Measurements from ENCODE around the gene RNF151. TPM values are rescaled to one million over a fixed set of nuclear protein-coding genes. Genes with fewer than 3 reads are reported as not detected.
A peak's percentile ranks its signal among the peaks of the same experiment; 100 is the strongest.

RNF151 gene
- total RNA-seq, 6 experiments from 2014 or later = not detected

DNA sequence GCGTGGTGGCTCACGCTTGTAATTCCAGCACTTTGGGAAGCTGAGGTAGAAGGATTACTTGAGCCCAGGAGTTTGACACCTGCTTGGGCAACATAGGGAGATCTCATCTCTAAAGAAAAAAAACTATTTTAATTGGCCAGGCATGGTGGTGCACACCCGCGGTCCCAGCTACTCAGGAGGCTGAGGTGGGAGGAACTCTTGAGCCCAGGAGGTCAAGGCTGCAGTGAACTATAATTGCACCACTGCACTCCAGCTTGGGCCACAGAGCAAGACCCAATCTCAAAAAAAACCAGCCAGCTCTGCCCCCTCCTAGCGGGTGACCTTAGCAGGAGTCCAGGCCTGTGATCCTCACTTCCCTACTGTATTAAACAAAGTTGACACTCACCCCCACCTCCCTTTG lies 42.6 kb upstream of the RNF151 start:
- Histone ChIP-seq H3K27me3 (no peaks in the 10 kb centered on the region), H3K36me3 (no peaks in the 10 kb centered on the region), H3K4me1 (peaks cover 0 to 1% (median 0%) of the 10 kb centered on the region in 4 donors), H3K27ac (no peak overlapping the region), H3K4me3 (no peak overlapping the region), H3K9me3 (no peaks in the 10 kb centered on the region)
- no peak for DNase-seq
- intact Hi-C loops (cut with DNase I) = no loop called here
- TF ChIP-seq, protein P1, sequence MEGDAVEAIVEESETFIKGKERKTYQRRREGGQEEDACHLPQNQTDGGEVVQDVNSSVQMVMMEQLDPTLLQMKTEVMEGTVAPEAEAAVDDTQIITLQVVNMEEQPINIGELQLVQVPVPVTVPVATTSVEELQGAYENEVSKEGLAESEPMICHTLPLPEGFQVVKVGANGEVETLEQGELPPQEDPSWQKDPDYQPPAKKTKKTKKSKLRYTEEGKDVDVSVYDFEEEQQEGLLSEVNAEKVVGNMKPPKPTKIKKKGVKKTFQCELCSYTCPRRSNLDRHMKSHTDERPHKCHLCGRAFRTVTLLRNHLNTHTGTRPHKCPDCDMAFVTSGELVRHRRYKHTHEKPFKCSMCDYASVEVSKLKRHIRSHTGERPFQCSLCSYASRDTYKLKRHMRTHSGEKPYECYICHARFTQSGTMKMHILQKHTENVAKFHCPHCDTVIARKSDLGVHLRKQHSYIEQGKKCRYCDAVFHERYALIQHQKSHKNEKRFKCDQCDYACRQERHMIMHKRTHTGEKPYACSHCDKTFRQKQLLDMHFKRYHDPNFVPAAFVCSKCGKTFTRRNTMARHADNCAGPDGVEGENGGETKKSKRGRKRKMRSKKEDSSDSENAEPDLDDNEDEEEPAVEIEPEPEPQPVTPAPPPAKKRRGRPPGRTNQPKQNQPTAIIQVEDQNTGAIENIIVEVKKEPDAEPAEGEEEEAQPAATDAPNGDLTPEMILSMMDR (IDR thresholded peaks at IDR 0.05) = no peak
- TF ChIP-seq POLR2A (IDR thresholded peaks at IDR 0.05) = no peak
- no CpG with 5 or more reads among the region's 5 CpGs for WGBS (ENCODE audit: insufficient coverage, low coverage, low lambda C conversion rate, missing lambda C conversion rate)
- no peak for ATAC-seq

DNA sequence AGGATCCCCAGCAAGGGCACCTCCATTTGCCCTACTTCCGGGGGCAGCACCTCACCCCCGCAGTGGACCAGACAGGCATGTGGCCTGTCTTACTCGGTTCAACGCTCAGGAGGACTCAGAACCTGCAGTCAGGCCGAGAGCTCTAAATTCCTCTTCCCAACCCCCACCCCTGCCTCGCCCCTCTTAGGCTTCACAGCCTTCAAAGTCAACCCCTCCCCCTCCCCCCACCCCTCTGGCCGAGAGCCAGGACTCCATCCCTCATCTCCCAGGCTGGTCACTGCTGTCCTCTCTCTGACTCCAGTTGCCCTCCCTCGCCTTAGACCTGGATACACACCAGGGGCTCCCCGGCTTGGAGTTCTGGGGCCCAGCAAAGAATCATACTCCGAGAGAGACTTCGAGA lies 40.4 kb upstream of the RNF151 start:
- Histone ChIP-seq H3K27me3 (no peaks in the 10 kb centered on the region), H3K27ac (no peak overlapping the region), H3K4me1 (peaks cover 0 to 8% (median 0%) of the 10 kb centered on the region in 4 donors), H3K36me3 (no peaks in the 10 kb centered on the region), H3K4me3 (no peak overlapping the region), H3K9me3 (no peaks in the 10 kb centered on the region)
- intact Hi-C loops (cut with DNase I) = no loop called here
- TF ChIP-seq, protein P1 (IDR thresholded peaks at IDR 0.05) = no peak
- no peak for TF ChIP-seq POLR2A (IDR thresholded peaks at IDR 0.05)
- DNase-seq (no peak), ATAC-seq (no peak)
- WGBS (ENCODE audit: insufficient coverage, low coverage, low lambda C conversion rate, missing lambda C conversion rate) = 72% methylated on average over 4 of the region's 11 CpGs

DNA sequence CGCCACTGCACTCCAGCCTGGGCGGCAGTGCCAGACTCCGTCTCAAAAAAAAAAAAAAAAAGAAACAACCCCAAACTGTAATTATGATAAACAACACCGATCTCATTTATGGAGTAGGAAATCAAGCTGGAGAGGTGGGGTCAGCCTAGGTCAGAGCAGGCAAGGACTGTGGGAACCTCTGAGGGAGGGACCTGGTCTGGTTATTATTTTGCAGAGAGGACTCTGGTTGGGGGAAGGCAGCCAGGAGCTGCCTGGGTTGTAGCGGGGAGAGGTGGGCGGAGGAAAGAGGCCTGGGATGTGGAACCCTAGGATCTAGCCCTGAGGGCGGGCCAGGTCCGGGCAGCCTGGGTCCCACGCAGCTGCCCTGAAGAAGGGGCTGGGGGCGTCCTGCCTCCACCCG lies 37.6 kb upstream of the RNF151 start:
- Histone ChIP-seq H3K27ac (peak overlapping the region; percentile 22 to 70 (median 33)), H3K4me1 (peaks cover 0 to 22% (median 0%) of the 10 kb centered on the region in 4 donors), H3K36me3 (no peaks in the 10 kb centered on the region), H3K4me3 (peak overlapping the region; percentile 55 to 57 (median 56)), H3K27me3 (no peaks in the 10 kb centered on the region), H3K9me3 (no peaks in the 10 kb centered on the region)
- ATAC-seq (peak; percentile 30 to 67 (median 46)), DNase-seq (peak in 1 of 3 donors; percentile 63)
- TF ChIP-seq POLR2A (IDR thresholded peaks at IDR 0.05) = no peak
- TF ChIP-seq, protein P1 (IDR thresholded peaks at IDR 0.05) = no peak
- intact Hi-C loops (cut with DNase I) = no loop called here
- 8% methylated on average over 3 of the region's 11 CpGs for WGBS (ENCODE audit: insufficient coverage, low coverage, low lambda C conversion rate, missing lambda C conversion rate)

DNA sequence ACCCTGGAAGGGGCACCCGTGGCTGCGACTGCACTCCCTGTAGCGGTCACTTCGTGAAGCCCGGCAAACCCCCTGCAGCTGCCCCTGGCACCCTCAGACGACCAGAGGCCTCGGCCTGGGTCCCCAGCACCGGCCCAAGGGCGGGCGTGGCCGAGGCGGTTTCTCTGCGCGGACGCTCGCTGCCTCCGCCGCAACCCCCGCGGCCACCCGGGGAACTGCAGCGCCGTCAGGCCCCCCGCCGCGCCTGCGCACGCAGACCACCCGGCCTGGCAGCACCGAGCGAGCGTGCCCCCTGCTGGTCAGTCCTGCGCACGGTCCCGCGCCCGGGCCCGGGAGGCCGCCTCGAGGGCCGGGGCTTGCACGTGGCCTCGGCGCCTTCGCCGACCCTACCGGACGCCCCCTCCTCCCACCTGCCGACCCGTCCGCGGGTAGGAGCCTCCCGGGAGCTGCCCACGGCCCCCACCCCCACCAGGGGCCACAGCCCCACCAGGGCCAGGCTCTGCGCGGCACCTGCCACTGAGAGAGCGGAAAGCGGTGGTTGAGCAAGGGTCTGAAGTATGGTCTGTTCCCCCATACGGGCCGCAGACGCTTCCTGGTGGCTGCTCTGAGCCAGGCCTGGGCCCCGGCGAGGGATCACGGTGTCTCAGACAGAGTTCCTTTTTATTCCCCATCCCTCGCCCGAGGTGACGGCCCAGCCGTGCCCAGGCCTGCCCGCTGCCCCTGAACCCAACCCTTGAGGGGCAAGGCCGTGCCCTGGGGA lies 36.9 kb upstream of the RNF151 start:
- H3K36me3 ChIP-seq = no peaks in the 10 kb centered on the region
- H3K27me3 ChIP-seq = no peaks in the 10 kb centered on the region
- no CpG with 5 or more reads among the region's 70 CpGs for WGBS (ENCODE audit: insufficient coverage, low coverage, low lambda C conversion rate, missing lambda C conversion rate)
- intact Hi-C loops (cut with DNase I) = loop anchor here (5.0 kb wide), 2 partner anchors 67 to 72 kb away; no protein-coding TSS in a partner anchor
- DNase-seq (peak; percentile 91 to 92 (median 91)), ATAC-seq (peak; percentile 87 to 95 (median 91))
- peak overlapping the region; percentile 22 to 70 (median 33) for H3K27ac ChIP-seq
- peak overlapping the region; percentile 55 to 57 (median 56) for H3K4me3 ChIP-seq
- H3K4me1 ChIP-seq = peaks cover 0 to 22% (median 0%) of the 10 kb centered on the region in 4 donors
- peak; percentile 15 for TF ChIP-seq POLR2A (IDR thresholded peaks at IDR 0.05)
- TF ChIP-seq, protein P1 (IDR thresholded peaks at IDR 0.05) = peak; percentile 98 to 100 (median 99)
- no peaks in the 10 kb centered on the region for H3K9me3 ChIP-seq

Data from right lobe of liver (tissue), 6 donors.